Adrenal gland (tissue), 12 donors: ENCODE measurements around the gene KLHL29. TPM values are rescaled to one million over a fixed set of nuclear protein-coding genes. Genes with fewer than 3 reads are reported as not detected.

Experiments used
- DNase-seq, 7 donors: peaks; one replicate each; pipeline ENCODE4 v3.0.0-alpha.2; 2019 to 2020
- H3K27ac ChIP-seq, 5 donors: fragments of 200-600 bp; sonication (generic) in 4 of 5; 1 replicate in 3 of 5; 2 replicates in 2 of 5; pipeline versions ENCODE4 v1.5.1 to v1.8.0; 2016 to 2020; ENCODE audit warnings: mild to moderate bottlenecking in 1 of 5
- H3K27me3 ChIP-seq: fragments of 200-600 bp; 2 replicates; pipeline ENCODE4 v1.8.0; 2021
- H3K36me3 ChIP-seq, 2 donors: fragments of 200-600 bp; replicated peaks in 1 of 2; 1 replicate in 1 of 2; 2 replicates in 1 of 2; pipeline versions ENCODE4 v1.5.1 to v1.8.0; 2018 to 2022
- H3K4me1 ChIP-seq, 2 donors: fragments of 200-600 bp; replicated peaks in 1 of 2; 1 replicate in 1 of 2; 2 replicates in 1 of 2; pipeline versions ENCODE4 v1.5.1 to v1.8.0; 2018 to 2021
- H3K4me3 ChIP-seq, 4 donors: fragments of 200-600 bp; sonication (generic) in 3 of 4; one replicate each; pipeline ENCODE4 v1.5.1; 2016 to 2018
- H3K9me3 ChIP-seq, 3 donors: fragments of 200-600 bp; sonication (generic) in 1 of 3; replicated peaks in 1 of 3; 1 replicate in 2 of 3; 2 replicates in 1 of 3; pipeline versions ENCODE4 v1.5.1 to v1.8.0; 2016 to 2021
- POLR2A ChIP-seq, 2 donors: fragments of 450-650 bp; IDR thresholded peaks; one replicate each; pipeline ENCODE4 v1.6.1; 2017; ENCODE audit warnings: antibody characterized with exemption in 2 of 2, mild to moderate bottlenecking in 2 of 2, moderate library complexity in 1 of 2
- WGBS, 4 donors: extraction: QIAGEN DNeasy Blood & Tissue Kit in 2 of 4; methylation state at CpG; one replicate each; pipeline versions ENCODE4 v1.1.5 to v1.1.7; 2013 to 2017; 5-methylcytosine and 5-hydroxymethylcytosine counted together
- intact Hi-C, 2 donors: fragments of 100-400 bp; cut with DNase I; formaldehyde crosslinking; loops; one replicate each; pipeline versions ENCODE4 v1.14.1 to v1.15.0; 2022 to 2023
- polyA plus RNA-seq, 3 donors: library from polyadenylated mRNA; stranded (reverse); fragments of 200-250 nt in 2 of 3; fragments of 350-450 nt in 1 of 3; fragmentation: Illumina TruSeq in 1 of 3; extraction: RNeasy Lipid Tissue Mini Kit (QIAGEN cat#74804) in 1 of 3; gene quantifications; one replicate each; pipeline ENCODE4 v1.2.3, GENCODE V29; 2013 to 2014
- total RNA-seq, 9 donors: library from RNA; depleted of rRNA in 4 of 9; stranded (reverse); fragments of >200 nt in 4 of 9; fragments of 120-200 nt in 1 of 9; fragmentation: NEBNext Ultra II Directional in 1 of 9; extraction: Animal tissue kit (Norgen Biotek cat#: 25700) in 1 of 9; gene quantifications; one replicate each; pipeline versions ENCODE4 v1.1.0 to v1.2.4, GENCODE V29; 2013 to 2023
- TF ChIP-seq, protein P1 (sequence below), 6 experiments: fragments of 450-650 bp in 4 of 6; fragments of 200-600 bp in 2 of 6; sonication (generic) in 1 of 6; IDR thresholded peaks; 1 replicate in 5 of 6; 2 replicates in 1 of 6; pipeline versions ENCODE4 v1.5.1 to v1.8.0; 2016 to 2021; ENCODE audit warnings: antibody characterized with exemption in 6 of 6, mild to moderate bottlenecking in 2 of 6, moderate library complexity in 1 of 6
- donor health status: healthy with polysubstance abuse.
- donor health status: Bipolar disorder and iron deficiency.
- donor health status: DM: yes; HTN: yes; CAD: no.
- donor health status: DM: no; HTN: no; CAD: no.
- donor health status: DM: no; HTN: no; CAD: no.
- donor health status: DM: yes; HTN: yes; CAD: no.

Gene KLHL29
- total and polyA plus RNA-seq, 12 donors, result 1.9 to 24.5 (median 15.7) TPM

- DNase-seq, result peak in 1 of 7 donors; percentile 9
- H3K4me3 ChIP-seq, result no peak overlapping the region
- peaks cover 0 to 16% of the 10 kb centered on the region in 2 donors for H3K4me1 ChIP-seq
- WGBS, 4 donors, result 73 to 86% (median 81%) methylated on average over 4 to 6 of the region's 6 CpGs
- no peaks in the 10 kb centered on the region for H3K9me3 ChIP-seq
- H3K27ac ChIP-seq, result peak overlapping the region in 2 of 5 donors; percentile 39 to 45
- no peaks in the 10 kb centered on the region for H3K27me3 ChIP-seq
- peaks cover 0 to 9% of the 10 kb centered on the region in 2 donors for H3K36me3 ChIP-seq
- intact Hi-C loops, result no loop called here
- TF ChIP-seq POLR2A (IDR thresholded peaks at IDR 0.05), result no peak
- TF ChIP-seq, protein P1, sequence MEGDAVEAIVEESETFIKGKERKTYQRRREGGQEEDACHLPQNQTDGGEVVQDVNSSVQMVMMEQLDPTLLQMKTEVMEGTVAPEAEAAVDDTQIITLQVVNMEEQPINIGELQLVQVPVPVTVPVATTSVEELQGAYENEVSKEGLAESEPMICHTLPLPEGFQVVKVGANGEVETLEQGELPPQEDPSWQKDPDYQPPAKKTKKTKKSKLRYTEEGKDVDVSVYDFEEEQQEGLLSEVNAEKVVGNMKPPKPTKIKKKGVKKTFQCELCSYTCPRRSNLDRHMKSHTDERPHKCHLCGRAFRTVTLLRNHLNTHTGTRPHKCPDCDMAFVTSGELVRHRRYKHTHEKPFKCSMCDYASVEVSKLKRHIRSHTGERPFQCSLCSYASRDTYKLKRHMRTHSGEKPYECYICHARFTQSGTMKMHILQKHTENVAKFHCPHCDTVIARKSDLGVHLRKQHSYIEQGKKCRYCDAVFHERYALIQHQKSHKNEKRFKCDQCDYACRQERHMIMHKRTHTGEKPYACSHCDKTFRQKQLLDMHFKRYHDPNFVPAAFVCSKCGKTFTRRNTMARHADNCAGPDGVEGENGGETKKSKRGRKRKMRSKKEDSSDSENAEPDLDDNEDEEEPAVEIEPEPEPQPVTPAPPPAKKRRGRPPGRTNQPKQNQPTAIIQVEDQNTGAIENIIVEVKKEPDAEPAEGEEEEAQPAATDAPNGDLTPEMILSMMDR (IDR thresholded peaks at IDR 0.05), result no peak
These were observed 313.2 kb downstream of the KLHL29 start for GRCh38 chr2:23698116-23698693.

DNA sequence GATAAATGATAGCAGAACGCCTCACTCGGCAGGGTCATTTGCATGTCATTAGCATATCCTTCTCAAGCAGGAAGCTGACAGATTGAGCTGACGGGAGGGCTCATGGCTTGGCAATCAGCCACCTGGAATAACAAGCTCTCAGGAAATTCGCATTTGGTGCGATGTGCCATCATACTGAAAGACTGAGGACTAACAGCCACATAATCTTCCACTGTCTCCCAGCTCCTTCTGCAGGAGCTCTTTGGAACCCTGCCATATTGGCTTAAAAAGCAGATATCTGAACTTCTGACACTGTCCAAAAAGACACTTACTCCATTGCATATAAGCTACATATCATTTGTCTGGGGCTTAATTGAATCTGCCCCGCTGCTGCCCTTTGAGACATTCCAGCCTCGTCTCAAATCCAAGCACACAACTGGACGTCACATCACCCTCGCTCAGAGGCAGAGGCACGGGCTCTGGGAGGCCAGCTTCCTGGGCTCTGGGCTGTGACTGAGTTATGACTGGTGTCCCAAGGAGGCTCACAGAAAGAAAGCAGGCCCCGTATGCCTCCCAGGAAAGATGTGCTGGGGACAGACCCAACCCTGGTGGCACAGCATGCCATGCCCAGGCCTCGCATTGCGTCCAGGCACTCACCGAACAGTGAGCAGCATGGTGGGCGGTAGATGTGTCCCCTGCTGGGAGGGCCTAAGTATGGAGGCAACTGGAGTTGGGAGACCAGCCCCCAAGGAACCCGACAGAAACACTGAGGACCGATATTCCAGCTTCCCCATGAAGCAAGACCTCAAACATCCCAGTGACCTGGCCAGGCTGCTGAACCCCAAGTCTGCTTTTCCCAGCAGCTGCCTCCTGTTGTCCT is 314.0 kb downstream of the KLHL29 start:
- TF ChIP-seq, protein P1 (IDR thresholded peaks at IDR 0.05), result no peak
- no peak for TF ChIP-seq POLR2A (IDR thresholded peaks at IDR 0.05)
- peaks cover 0 to 9% of the 10 kb centered on the region in 2 donors for H3K36me3 ChIP-seq
- DNase-seq, result peak in 5 of 7 donors; percentile 24 to 80 (median 51)
- intact Hi-C loops, result no loop called here
- H3K4me3 ChIP-seq, result no peak overlapping the region
- WGBS, 4 donors, result 80 to 81% (median 81%) methylated on average over 15 to 17 of the region's 17 CpGs
- no peaks in the 10 kb centered on the region for H3K27me3 ChIP-seq
- peaks cover 0 to 16% of the 10 kb centered on the region in 2 donors for H3K4me1 ChIP-seq
- peak overlapping the region in 2 of 5 donors; percentile 59 to 65 for H3K27ac ChIP-seq
- no peaks in the 10 kb centered on the region for H3K9me3 ChIP-seq

DNA sequence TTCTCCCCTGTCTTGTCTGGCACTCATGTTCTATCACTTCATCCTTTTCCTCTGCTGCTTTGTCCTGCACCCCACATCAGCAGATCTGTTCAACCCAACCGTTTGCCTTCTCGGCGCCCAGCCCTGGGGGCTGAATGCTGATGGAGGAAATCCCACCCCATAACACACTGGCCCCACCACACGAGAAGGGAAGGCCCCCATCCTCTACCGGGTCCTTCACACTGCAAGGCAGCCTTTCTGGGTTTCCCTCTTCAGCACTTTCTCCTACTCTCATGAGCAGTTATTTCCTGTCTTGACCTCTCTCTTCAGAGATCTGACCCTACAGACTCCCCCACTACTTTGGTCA is 314.6 kb downstream of the KLHL29 start:
- Histone ChIP-seq H3K9me3 (no peaks in the 10 kb centered on the region), H3K36me3 (peaks cover 0 to 9% of the 10 kb centered on the region in 2 donors), H3K4me3 (no peak overlapping the region), H3K4me1 (peaks cover 0 to 16% of the 10 kb centered on the region in 2 donors), H3K27me3 (no peaks in the 10 kb centered on the region), H3K27ac (peak overlapping the region in 2 of 5 donors; percentile 59 to 65)
- TF ChIP-seq, protein P1 (IDR thresholded peaks at IDR 0.05), result no peak
- no peak for TF ChIP-seq POLR2A (IDR thresholded peaks at IDR 0.05)
- 92 to 99% (median 97%) methylated on average over 5 of the region's 5 CpGs for WGBS, 4 donors
- intact Hi-C loops, result no loop called here
- peak in 2 of 7 donors; percentile 3 to 45 for DNase-seq

DNA sequence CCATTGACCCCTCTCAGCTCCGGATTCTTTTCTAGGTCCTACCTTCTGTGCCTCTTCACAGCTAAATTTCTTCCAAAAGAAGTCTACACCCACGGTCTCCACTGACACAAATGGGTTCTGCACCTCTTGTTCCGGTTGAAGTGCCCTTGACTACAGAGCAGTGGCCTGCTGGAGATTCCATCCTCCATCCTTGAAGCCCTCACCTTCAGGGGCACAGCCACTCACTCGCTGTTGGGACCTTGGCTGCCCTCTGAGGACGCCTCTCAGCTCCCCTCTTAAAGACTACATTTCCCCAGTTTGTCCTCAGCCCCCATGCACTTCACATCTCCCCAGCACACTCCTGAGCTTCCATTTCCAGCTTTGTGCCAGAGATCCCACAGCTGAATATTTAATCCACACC is 315.6 kb downstream of the KLHL29 start:
- TF ChIP-seq, protein P1 (IDR thresholded peaks at IDR 0.05), result no peak
- TF ChIP-seq POLR2A (IDR thresholded peaks at IDR 0.05), result no peak
- H3K27ac ChIP-seq, result no peak overlapping the region
- H3K36me3 ChIP-seq, result peaks cover 0 to 8% of the 10 kb centered on the region in 2 donors
- H3K27me3 ChIP-seq, result no peaks in the 10 kb centered on the region
- WGBS, 4 donors, result 84 to 86% (median 85%) methylated on average over 5 of the region's 5 CpGs
- peak in 1 of 7 donors; percentile 45 for DNase-seq
- intact Hi-C loops, result no loop called here
- H3K9me3 ChIP-seq, result no peaks in the 10 kb centered on the region
- H3K4me1 ChIP-seq, result peaks cover 0 to 16% of the 10 kb centered on the region in 2 donors
- H3K4me3 ChIP-seq, result no peak overlapping the region
